Ishikawa (cell line): ENCODE results near the gene TCEAL9.

ENCODE experiments used
- CEBPB ChIP-seq: IDR thresholded peaks from 2 replicates; pipeline ENCODE4 v1.6.1; 2012
- CREB1 ChIP-seq: IDR thresholded peaks from 2 replicates; pipeline ENCODE4 v1.6.1; 2012; ENCODE audit warnings: low read depth
- EGR1 ChIP-seq: IDR thresholded peaks from 2 replicates; pipeline ENCODE4 v1.6.1; 2012
- EP300 ChIP-seq: IDR thresholded peaks from 2 replicates; pipeline ENCODE4 v1.6.1; 2012; ENCODE audit warnings: borderline replicate concordance
- FOXM1 ChIP-seq: IDR thresholded peaks from 2 replicates; pipeline ENCODE4 v1.6.1; 2012; ENCODE audit warnings: low read depth, borderline replicate concordance
- NFIC ChIP-seq: IDR thresholded peaks from 2 replicates; pipeline ENCODE4 v1.6.1; 2012
- RAD21 ChIP-seq: IDR thresholded peaks from 2 replicates; pipeline ENCODE4 v1.6.1; 2012; ENCODE audit warnings: low read depth
- TAF1 ChIP-seq: IDR thresholded peaks from 2 replicates; pipeline ENCODE4 v1.6.1; 2012; ENCODE audit warnings: low read depth, mild to moderate bottlenecking
- TCF12 ChIP-seq: IDR thresholded peaks from 2 replicates; pipeline ENCODE4 v1.6.1; 2012; ENCODE audit warnings: low read depth
- TEAD4 ChIP-seq: IDR thresholded peaks from 2 replicates; pipeline ENCODE4 v1.6.1; 2012
- YY1 ChIP-seq: IDR thresholded peaks from 2 replicates; pipeline ENCODE4 v1.6.1; 2012; ENCODE audit warnings: low read depth
- ZBTB7A ChIP-seq: IDR thresholded peaks from 2 replicates; pipeline ENCODE4 v1.6.1; 2012; ENCODE audit warnings: low read depth
- TF ChIP-seq, protein P1 (sequence below): IDR thresholded peaks from 2 replicates; pipeline ENCODE4 v1.6.1; 2012
- TF ChIP-seq, protein P2 (sequence below): IDR thresholded peaks from 2 replicates; pipeline ENCODE4 v1.6.1; 2012; ENCODE audit warnings: low read depth, mild to moderate bottlenecking
- TF ChIP-seq, protein P3 (sequence below): IDR thresholded peaks from 2 replicates; pipeline ENCODE4 v1.6.1; 2012

The TCEAL9 gene

DNA sequence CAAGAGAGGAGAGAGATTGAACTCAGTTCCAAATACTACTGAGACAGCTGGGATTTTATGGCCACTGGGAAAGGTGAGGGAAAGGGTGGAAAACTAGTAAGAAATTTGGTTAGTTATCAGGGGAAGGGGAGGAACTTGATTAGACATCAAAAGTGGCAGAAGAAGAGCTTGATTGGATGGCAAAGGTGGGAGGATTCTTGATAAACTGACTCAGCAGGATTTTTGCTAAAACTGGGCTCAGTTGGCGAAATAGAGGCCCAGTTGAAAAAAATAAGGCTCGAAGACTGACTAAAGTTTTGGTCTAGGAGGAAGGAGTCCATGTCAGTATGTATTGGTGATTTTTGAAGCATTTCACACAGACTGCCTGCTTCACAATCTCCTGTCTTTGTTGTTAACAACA, 30.0 kb downstream of the TCEAL9 start:
- TF ChIP-seq FOXM1 = no peak
- TF ChIP-seq, protein P1, sequence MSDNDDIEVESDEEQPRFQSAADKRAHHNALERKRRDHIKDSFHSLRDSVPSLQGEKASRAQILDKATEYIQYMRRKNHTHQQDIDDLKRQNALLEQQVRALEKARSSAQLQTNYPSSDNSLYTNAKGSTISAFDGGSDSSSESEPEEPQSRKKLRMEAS = no peak
- no peak for TF ChIP-seq TAF1
- TF ChIP-seq, protein P2, sequence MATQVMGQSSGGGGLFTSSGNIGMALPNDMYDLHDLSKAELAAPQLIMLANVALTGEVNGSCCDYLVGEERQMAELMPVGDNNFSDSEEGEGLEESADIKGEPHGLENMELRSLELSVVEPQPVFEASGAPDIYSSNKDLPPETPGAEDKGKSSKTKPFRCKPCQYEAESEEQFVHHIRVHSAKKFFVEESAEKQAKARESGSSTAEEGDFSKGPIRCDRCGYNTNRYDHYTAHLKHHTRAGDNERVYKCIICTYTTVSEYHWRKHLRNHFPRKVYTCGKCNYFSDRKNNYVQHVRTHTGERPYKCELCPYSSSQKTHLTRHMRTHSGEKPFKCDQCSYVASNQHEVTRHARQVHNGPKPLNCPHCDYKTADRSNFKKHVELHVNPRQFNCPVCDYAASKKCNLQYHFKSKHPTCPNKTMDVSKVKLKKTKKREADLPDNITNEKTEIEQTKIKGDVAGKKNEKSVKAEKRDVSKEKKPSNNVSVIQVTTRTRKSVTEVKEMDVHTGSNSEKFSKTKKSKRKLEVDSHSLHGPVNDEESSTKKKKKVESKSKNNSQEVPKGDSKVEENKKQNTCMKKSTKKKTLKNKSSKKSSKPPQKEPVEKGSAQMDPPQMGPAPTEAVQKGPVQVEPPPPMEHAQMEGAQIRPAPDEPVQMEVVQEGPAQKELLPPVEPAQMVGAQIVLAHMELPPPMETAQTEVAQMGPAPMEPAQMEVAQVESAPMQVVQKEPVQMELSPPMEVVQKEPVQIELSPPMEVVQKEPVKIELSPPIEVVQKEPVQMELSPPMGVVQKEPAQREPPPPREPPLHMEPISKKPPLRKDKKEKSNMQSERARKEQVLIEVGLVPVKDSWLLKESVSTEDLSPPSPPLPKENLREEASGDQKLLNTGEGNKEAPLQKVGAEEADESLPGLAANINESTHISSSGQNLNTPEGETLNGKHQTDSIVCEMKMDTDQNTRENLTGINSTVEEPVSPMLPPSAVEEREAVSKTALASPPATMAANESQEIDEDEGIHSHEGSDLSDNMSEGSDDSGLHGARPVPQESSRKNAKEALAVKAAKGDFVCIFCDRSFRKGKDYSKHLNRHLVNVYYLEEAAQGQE = no peak
- no peak for TF ChIP-seq EGR1
- TF ChIP-seq TCF12 = no peak
- TF ChIP-seq ZBTB7A = no peak
- TF ChIP-seq CREB1 = no peak
- TF ChIP-seq NFIC = no peak

DNA sequence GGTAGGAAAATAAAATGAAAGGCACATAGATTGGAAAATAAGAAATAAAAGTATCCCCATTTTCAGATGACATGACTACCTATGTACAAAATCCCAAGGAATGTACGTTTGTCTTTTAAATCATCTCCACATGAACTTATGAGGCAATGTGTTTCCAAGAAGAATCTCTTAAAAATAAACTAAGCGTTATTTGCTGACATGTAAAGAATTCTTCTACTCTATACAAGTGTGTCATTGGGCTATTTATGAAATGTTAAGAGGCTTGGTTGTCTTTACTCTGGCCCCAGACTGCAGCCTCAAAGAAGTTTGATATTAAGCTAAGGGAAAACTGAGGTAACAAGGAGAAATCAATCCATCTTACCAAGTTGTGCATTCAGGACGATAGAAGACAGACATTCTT, 37.2 kb downstream of the TCEAL9 start:
- TF ChIP-seq EP300 = no peak

DNA sequence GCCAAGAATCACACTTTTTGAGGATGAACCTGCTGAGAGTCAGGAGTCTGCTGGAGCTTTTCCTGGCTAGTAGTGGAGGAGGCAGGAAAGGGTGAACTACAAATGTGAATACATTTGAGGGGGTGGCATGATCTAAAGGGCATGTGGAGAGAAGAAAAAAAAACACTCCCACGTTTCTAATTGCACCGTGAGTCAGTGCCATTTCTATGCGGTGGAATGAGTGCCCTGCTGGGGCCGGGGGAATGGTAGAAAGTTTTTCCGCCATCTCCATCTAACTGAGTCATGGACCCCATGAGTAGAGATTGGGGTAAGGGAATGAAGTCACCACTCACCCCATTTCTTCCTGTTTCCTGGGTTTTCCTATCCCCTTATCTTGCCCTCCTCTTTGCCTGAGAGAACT, 39.9 kb downstream of the TCEAL9 start:
- TF ChIP-seq RAD21 (no peak), YY1 (no peak), FOXM1 (no peak), TAF1 (no peak), ZBTB7A (no peak), TEAD4 (no peak)
- TF ChIP-seq, protein P2 = no peak
- TF ChIP-seq, protein P1 = no peak

DNA sequence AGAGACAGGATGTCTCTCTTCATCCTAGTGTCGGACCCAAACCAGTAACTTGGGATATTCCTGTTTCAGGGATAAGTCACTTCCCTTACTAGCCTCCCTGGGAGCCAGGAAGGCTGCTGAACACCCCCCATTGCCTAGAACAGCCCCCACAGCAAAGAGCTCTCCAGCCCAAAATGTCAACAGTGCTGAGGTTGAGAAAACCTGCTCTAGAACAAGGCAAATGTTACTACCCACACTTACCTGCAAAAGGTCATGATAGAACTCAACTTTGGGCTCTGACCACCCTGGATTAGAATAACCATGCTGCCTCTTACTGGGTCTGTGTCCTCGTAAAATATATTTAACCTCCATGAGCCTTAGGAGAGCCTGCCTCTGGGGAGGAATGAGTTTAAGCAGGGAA, 40.4 kb downstream of the TCEAL9 start:
- no peak for TF ChIP-seq NFIC
- no peak for TF ChIP-seq TCF12
- no peak for TF ChIP-seq ZBTB7A
- TF ChIP-seq, protein P2 = no peak
- TF ChIP-seq YY1 = no peak
- no peak for TF ChIP-seq CEBPB
- TF ChIP-seq, protein P3, sequence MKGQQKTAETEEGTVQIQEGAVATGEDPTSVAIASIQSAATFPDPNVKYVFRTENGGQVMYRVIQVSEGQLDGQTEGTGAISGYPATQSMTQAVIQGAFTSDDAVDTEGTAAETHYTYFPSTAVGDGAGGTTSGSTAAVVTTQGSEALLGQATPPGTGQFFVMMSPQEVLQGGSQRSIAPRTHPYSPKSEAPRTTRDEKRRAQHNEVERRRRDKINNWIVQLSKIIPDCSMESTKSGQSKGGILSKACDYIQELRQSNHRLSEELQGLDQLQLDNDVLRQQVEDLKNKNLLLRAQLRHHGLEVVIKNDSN = no peak
- TF ChIP-seq TAF1 = no peak
- no peak for TF ChIP-seq FOXM1
- no peak for TF ChIP-seq EGR1
- no peak for TF ChIP-seq RAD21
- no peak for TF ChIP-seq TEAD4
- TF ChIP-seq, protein P1 = no peak
- TF ChIP-seq CREB1 = no peak
- TF ChIP-seq EP300 = no peak

DNA sequence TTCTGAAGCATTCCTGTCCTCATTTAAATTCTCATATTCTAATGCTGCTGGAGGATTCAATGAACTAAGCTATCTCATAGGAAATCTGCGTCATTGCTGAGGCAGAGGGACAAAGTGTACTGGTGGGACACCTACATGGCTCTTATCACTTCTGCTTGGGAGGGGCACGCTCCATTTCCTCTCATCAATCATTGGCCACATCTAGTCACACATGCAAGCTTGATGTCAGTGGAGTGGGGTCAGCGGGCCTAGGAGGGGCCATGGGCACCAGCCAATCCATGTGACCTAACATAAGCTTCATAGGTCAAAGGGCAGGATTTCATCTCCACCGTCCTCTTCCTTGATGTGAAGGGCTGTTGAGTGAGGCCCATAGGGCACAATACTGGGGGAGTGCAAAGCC, 41.4 kb downstream of the TCEAL9 start:
- no peak for TF ChIP-seq CEBPB
- no peak for TF ChIP-seq TAF1
- TF ChIP-seq, protein P1 = no peak
- no peak for TF ChIP-seq FOXM1
- no peak for TF ChIP-seq TCF12
